ENCODE results near the gene RPS6KA2.
"Not testable (repeated sequence)": the region's sequence is repeated elsewhere in the genome, so short reads cannot be mapped to it uniquely, and the experiment has no call there.

RPS6KA2 gene

DNA sequence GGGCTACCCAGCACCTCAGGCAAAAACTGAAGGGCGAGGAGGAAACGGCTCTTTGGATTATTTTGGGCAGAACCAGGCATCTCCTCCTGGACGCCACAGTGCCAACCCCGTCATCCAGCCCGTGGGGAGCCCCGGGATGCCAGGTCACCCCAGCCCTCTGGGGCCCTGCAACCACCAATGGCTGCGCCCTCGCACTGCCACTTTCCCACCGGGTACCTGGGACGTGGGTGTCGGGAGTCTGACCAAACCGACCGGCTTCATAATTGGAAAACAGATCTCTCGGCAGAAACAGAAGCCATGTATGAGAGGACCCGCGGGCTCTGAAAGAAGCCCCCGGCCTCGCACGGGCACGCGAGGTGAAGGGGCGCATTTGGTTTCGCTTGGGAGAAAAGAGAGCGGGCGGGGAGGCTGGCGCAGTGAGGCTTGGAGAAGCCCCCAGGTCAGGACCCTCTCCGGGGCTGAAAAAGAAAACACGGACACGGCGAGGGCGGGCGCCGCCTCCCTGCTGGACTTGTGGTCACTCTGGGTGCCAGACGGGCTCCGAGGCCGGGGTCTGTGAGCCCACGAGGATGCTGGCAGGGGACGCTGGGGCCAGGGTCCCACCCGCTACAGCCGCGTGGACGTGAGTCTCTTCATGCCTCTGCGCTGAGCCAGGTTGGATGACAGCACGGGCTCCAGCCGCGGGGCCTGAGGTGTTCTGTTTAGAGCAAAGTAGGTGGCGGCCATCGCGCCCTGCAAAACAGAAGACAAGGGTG is 214.7 kb downstream of the RPS6KA2 start:
- ATAC-seq, result no peak

- peak; percentile 65 to 71 for ATAC-seq
Observed at GRCh38 chr6:166411721-166412151, 215.3 kb downstream of the RPS6KA2 start.

DNA sequence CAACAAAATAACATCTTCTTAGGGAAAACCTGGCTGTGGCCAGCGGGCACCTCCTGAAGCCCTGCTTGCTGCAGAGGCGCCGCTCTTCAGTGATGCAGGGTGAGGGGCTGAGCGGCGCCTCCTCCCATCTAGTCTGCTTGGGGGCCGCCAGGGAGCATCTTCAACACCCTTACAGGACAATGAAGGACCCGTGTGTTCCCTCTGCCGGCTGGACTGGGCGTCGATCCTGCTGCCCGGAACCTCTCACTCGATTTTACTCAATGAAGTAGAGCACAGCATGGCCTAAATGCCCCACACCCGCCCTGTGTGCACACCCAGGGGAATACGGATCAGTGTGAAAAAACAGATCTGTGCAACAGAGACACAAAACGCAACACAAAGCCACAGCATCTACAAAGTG is 215.8 kb downstream of the RPS6KA2 start:
- no peak for ATAC-seq

GRCh38 chr6:166410426-166410935 is 216.6 kb downstream of the RPS6KA2 start:
- ATAC-seq, result no peak

- ATAC-seq, result no peak
Observed at GRCh38 chr6:166408936-166409755, 217.9 kb downstream of the RPS6KA2 start.

GRCh38 chr6:166406197-166406596 is 220.9 kb downstream of the RPS6KA2 start:
- ATAC-seq, result no peak

- ATAC-seq, result no peak
Observed at GRCh38 chr6:166405386-166405785, 221.7 kb downstream of the RPS6KA2 start.

DNA sequence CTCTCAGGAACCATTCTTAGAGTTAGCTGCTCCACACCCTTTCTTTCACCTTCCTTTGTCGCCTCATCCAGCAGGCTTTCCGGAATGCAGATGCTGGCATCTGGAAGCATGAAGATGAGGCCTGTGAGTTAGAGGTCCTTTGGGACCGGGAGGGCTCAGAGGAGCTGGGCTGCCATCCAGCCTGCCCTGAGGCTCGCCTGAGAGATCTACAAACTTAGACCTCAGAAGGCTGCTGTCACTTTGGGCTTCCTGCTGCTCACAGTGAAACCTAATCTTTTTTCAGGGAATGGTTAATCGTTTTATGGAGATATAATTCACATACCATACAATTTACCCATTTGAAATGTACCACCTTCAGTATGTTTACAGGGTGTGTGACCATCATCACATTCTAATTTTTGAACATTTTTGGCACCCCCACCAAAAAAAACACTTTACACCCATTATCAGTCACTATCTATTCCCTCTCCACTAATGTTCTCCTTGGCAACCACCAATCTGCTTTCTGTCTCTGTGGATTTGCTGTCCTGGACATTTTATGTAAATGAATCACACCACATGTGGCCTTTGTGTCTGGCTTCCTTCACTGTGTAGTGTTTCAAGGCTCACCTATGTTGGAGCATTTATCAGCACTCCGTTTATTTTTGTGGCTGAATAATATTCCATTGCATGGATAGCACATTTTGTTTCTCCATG is 224.3 kb downstream of the RPS6KA2 start:
- ATAC-seq, result no peak

GRCh38 chr6:166400649-166401250 is 226.3 kb downstream of the RPS6KA2 start:
- peak; percentile 76 to 77 for ATAC-seq

DNA sequence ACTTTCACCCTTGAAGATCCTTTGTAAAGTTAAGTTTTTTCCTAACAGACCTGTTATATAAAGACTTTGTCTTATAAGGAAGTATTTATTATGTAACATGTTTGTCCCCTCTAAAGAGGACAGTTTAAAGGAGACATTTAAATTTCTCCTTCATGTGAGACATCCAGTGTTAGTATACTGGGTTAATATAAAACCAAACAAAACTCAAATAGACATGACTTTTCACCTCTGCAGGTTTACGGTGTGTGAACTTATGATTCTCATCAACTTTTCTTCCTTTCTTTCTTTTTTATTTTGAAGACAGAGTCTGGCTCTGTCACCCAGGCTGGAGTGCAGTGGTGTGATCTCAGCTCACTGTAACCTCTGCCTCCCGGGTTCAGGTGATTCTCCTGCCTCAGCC is 226.9 kb downstream of the RPS6KA2 start:
- no peak for ATAC-seq

- no peak for ATAC-seq
Observed at GRCh38 chr6:166398348-166398747, 228.7 kb downstream of the RPS6KA2 start.

DNA sequence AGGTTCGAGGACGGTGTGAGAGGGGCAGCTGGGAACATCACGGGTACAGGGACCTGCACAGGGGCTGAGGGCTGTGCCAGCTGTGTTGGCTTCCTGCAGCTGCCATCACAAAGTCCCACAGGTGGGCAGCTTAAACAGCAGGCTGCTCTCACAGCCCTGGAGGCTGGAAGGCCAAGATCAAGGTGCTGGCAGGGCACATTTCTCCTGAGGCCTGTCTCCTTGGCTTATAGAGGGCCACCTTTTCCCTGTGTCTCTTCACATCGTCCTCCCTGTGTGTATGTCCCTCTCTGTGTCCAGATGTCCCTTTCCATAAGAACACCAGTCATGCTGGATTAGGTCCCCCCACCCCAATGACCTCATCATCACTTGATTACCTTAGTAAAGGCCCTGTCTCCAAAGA is 229.2 kb downstream of the RPS6KA2 start:
- no peak for ATAC-seq

- no peak for ATAC-seq
Observed at GRCh38 chr6:166395778-166396177, 231.3 kb downstream of the RPS6KA2 start.

DNA sequence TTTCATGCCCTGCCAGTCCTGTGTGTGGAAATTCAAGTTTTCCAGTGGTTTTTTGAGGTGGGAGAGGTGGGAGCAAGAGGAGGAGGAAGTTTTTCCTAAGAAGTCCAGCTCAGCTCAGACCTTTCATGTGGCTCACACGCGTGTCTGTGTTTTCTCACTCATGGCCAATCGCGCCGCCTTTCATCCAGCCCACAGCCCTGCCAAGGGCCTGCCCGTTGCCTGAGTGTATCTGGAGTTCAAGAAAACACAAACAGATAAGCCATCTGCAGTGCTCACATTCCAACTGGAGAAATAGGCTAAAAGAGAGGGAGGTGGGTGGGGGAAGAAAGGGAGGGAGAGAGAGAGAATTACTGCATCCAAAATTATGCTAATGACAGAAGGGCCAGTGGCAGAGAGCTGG is 231.7 kb downstream of the RPS6KA2 start:
- ATAC-seq, result no peak

DNA sequence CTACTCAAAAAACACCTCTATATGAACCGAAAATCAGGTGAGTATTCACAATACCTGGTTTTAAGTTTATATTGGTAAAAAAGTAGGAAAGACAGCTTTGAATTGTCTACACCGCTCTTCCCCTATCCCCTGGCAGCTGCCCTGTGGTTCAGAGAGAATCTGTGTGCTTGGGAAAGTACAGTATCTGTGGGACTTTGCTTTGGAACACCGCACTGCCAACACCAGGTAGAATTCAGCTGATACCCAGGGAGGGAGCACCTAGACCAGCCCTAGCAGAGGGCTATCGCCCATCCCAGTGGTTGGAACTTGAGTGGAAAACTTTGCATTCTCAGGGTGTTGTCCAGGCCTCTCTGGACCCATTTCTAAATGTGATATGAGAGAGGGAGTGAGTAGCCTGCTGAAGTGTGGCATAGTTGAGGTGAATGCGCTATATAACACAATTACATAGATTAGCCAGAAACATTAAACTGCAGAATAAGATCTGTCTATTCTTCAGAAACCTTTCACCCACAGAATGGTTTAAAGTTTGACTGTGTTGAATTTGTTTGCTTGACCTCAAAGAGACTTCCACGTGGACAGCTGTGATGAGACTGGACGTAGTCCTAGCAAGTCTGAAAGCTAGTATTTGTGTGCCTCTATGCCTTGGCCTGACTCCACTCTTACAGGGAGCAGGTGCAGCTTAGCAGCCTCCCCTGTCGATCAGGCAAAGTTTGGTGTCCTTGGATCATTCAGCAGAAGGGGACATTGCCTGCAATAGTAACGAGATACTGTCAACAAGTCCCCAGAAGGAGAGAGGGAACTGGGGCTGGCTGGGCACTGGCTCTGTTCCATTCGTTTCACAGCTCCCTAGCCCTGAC is 232.8 kb downstream of the RPS6KA2 start:
- no peak for ATAC-seq

DNA sequence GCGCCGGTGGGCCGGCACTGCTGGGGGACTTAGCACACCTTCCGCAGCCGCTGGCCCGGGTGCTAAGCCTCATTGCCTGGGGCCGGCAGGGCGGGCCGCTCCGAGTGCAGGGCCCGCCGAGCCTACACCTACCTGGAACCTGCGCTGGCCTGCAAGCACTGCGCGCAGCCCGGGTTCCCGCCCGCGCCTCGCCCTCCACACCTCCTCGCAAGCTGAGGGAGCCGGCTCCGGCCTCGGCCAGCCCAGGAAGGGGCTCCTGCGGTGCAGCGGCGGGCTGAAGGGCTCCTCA is 233.6 kb downstream of the RPS6KA2 start:
- ATAC-seq, result no peak

DNA sequence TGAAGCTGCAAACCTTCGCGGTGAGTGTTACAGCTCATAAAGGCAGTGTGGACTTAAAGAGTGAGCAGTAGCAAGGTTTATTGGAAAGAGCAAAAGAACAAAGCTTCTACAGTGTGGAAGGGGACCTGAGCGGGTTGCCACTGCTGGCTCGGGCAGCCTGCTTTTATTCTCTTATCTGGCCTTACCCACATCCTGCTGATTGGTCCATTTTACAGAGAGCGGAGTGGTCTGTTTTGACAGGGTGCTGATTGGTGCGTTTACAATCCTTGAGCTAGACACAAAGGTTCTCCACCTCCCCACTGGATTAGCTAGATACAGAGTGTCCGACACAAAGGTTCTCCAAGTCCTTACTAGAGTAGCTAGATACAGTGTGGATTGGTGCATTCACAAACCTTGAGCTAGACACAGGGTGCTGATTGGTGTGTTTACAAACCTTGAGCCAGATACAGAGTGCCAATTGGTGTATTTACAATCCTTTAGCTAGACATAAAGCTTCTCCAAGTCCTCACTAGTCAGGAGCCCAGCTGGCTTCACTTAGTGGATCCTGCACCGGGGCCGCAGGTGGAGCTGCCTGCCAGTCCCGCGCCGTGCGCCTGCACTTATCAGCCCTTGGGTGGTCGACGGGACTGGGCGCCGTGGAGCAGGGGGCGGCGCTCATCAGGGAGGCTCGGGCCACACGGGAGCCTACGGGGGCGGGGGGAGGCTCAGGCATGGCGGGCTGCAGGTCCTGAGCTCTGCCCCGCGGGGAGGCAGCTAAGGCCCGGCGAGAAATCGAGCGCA is 234.1 kb downstream of the RPS6KA2 start:
- ATAC-seq, result not testable (repeated sequence)

GRCh38 chr6:166389119-166389518 is 237.9 kb downstream of the RPS6KA2 start:
- ATAC-seq, result no peak

DNA sequence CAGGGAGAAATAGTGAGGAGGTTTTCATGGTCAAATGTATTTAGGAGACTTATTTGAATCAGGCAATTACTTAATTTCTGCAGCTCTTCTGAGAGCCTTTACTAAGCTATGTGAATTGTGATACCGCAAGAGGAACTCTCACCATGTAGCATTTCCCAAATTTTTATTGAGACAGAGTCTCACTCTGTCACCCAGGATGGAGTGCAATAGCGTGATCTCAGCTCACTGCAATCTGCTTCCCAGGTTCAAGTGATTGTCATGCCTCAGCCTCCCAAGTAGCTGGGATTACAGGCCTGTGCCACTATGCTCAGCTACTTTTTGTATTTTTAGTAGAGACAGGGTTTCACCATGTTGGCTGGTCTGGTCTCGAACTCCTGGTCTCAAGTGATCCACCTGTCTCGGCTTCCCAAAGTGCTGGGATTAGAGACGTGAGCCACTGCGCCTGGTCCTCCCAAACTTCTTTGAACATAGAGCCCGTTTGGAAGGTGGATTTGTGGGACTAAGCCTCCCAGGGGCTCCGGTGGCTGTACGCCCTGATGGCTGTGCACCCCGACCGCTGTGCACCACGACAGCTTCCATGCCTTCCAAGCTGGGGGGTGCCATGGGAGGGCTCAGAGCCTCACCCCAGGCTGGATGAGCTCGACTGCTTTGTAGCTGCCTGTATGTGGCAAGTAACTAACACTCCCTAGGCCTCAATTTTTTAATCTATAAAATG is 238.6 kb downstream of the RPS6KA2 start:
- ATAC-seq, result no peak

GRCh38 chr6:166387642-166388289 is 239.3 kb downstream of the RPS6KA2 start:
- ATAC-seq, result no peak

Measured in activated CD4-positive, CD25-positive, alpha-beta regulatory T cell treated with anti-CD3 and anti-CD28 coated beads, Interleukin-2, amount 50 U/mL, for 24 hours (primary cell).